ENCODE data around the gene DPP7. TPM values are rescaled to one million over a fixed set of nuclear protein-coding genes. Genes with fewer than 3 reads are reported as not detected.

Gene DPP7
- total and polyA plus RNA-seq, 10 of the 15 experiments (the other 5 are each of a cell fraction or from before 2014, with no cell fraction given) = 0.68 to 245 (median 106) TPM

DNA sequence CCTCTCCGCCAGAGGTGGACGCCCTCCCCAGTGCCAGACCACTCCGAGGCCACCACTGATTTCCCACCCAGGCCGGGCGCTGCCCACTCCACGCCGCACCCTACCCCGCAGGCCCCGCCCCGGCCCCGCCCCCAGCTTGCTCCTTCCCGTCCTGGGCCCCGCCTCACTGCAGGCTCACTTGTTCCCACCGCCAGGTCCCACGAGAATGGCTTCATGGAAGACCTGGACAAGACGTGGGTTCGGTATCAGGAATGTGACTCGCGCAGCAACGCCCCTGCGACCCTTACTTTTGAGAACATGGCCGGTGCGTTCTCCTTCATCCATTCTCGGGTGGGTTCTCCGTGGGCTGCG, 48.8 kb upstream of the DPP7 start:
- H4K20me1 ChIP-seq (ENCODE audit: control insufficient read depth, insufficient read depth) = no peaks in the 10 kb centered on the region
- H3K4me3 ChIP-seq = no peak overlapping the region
- H3K27ac ChIP-seq (ENCODE audit: control insufficient read depth, insufficient read depth) = no peak overlapping the region
- peaks cover 0 to 2% of the 10 kb centered on the region in 2 experiments; a peak in 1 of 4 replicates for H3K27me3 ChIP-seq (replicated peaks in 1 of 2; ENCODE audit: control insufficient read depth in 2 of 2, insufficient read depth in 2 of 2, low read length in 1 of 2)
- no peaks in the 10 kb centered on the region; the same call in 2 of the 3 replicates for H3K9me3 ChIP-seq (replicated peaks; ENCODE audit: control insufficient read depth, insufficient read depth, low read length)
- POLR2A ChIA-PET = no interaction called here
- CTCF ChIA-PET = no interaction called here
- in situ Hi-C loops (cut with MboI) (no loop called here), intact Hi-C loops (cut with micrococcal nuclease; ENCODE audit: unreplicated experiment) (no loop called here)
- peaks cover 18% of the 10 kb centered on the region for H3K4me1 ChIP-seq (ENCODE audit: control insufficient read depth, insufficient read depth, low read length)
- SMC1A ChIA-PET (ENCODE audit: uncharacterized antibody, unreplicated experiment) = no interaction called here
- RAD21 ChIA-PET (ENCODE audit: unreplicated experiment) = interaction anchor here (0.8 kb wide), 1 partner anchor 13 kb away, joined by 3 read pairs; no protein-coding TSS in a partner anchor
- H3K4me2 ChIP-seq (ENCODE audit: control insufficient read depth, insufficient read depth) = no peak overlapping the region
- BruUV-seq (replicated peaks) = no TSS peak
- DNase-seq (ENCODE audit: low read depth, low spot score) = no peak
- TF ChIP-seq NR2F1 (conservative IDR thresholded peaks at IDR 0.05) (no peak), MEF2B (IDR thresholded peaks at IDR 0.05; ENCODE audit: partially characterized antibody, poor library complexity, severe bottlenecking) (no peak), MXI1 (IDR thresholded peaks at IDR 0.05; ENCODE audit: low read depth, low read length) (no peak), IRF4 (IDR thresholded peaks at IDR 0.05; ENCODE audit: low read depth, low read length) (no peak)
- TF ChIP-seq, protein P1, sequence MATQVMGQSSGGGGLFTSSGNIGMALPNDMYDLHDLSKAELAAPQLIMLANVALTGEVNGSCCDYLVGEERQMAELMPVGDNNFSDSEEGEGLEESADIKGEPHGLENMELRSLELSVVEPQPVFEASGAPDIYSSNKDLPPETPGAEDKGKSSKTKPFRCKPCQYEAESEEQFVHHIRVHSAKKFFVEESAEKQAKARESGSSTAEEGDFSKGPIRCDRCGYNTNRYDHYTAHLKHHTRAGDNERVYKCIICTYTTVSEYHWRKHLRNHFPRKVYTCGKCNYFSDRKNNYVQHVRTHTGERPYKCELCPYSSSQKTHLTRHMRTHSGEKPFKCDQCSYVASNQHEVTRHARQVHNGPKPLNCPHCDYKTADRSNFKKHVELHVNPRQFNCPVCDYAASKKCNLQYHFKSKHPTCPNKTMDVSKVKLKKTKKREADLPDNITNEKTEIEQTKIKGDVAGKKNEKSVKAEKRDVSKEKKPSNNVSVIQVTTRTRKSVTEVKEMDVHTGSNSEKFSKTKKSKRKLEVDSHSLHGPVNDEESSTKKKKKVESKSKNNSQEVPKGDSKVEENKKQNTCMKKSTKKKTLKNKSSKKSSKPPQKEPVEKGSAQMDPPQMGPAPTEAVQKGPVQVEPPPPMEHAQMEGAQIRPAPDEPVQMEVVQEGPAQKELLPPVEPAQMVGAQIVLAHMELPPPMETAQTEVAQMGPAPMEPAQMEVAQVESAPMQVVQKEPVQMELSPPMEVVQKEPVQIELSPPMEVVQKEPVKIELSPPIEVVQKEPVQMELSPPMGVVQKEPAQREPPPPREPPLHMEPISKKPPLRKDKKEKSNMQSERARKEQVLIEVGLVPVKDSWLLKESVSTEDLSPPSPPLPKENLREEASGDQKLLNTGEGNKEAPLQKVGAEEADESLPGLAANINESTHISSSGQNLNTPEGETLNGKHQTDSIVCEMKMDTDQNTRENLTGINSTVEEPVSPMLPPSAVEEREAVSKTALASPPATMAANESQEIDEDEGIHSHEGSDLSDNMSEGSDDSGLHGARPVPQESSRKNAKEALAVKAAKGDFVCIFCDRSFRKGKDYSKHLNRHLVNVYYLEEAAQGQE (IDR thresholded peaks at IDR 0.05; ENCODE audit: low read depth, low read length) = no peak
- no peak for ATAC-seq
- no peak overlapping the region for H2AFZ ChIP-seq (ENCODE audit: control insufficient read depth, low read depth, low read length)
- H3K9ac ChIP-seq (ENCODE audit: control insufficient read depth, insufficient read depth, low read length) = no peak overlapping the region
- no peak for FAIRE-seq
- WGBS (ENCODE audit: insufficient coverage, insufficient replicate concordance, low lambda C conversion rate, missing lambda C conversion rate) = 69% methylated on average over 26 of the region's 26 CpGs
- no peaks in the 10 kb centered on the region for H3K79me2 ChIP-seq (ENCODE audit: control insufficient read depth, insufficient read depth, low read length)
- no peaks in the 10 kb centered on the region for H3K36me3 ChIP-seq (ENCODE audit: control insufficient read depth in 2 of 2, insufficient read depth in 2 of 2, low read length in 1 of 2)
